MM.1S (cell line): ENCODE data around the gene UPK3B.

ENCODE experiments used
- CTCF ChIP-seq: fragments of 300-600 bp; sonication (generic); IDR thresholded peaks from 2 replicates; pipeline ENCODE4 v1.5.1; 2016; ENCODE audit warnings: antibody characterized with exemption, low read length, mixed read lengths
- EZH2 ChIP-seq: fragments of 300-600 bp; sonication (generic); optimal IDR thresholded peaks from 2 replicates; pipeline ENCODE3; 2017; ENCODE audit warnings: low read depth, mild to moderate bottlenecking, antibody characterized with exemption, low read length, mixed read lengths
- EZH2phosphoT487 ChIP-seq: fragments of 300-600 bp; sonication (generic); IDR thresholded peaks from 2 replicates; pipeline ENCODE4 v1.6.1; 2018; ENCODE audit warnings: antibody characterized with exemption, low read length

- TF ChIP-seq CTCF (no peak), EZH2 (no peak), EZH2phosphoT487 (no peak)
Observed at GRCh38 chr7:76507723-76508406, 2.5 kb upstream of the UPK3B start.
